Lung (tissue), 12 donors: ENCODE data around the gene SH2D4B. TPM values are rescaled to one million over a fixed set of nuclear protein-coding genes. Genes with fewer than 3 reads are reported as not detected.

Source experiments
- ATAC-seq: fragments of 200-7000 bp; cut with Tn5 transposase; one replicate; pipeline ENCODE4 v1.9.1; 2020; ENCODE audit warnings: moderate number of reproducible peaks; ENCODE audit not compliant: insufficient read depth, low FRiP score
- DNase-seq, 3 donors: peaks; one replicate each; pipeline ENCODE4 v3.0.0-alpha.2; 2013 to 2017
- H3K27ac ChIP-seq, 2 donors: one replicate each; pipeline ENCODE4 v1.5.1; 2013; ENCODE audit warnings: mild to moderate bottlenecking in 2 of 2, moderate library complexity in 2 of 2, control low read depth in 1 of 2, inconsistent platforms in 1 of 2, low read depth in 1 of 2, low read length in 1 of 2
- H3K27me3 ChIP-seq, 3 donors: one replicate each; pipeline ENCODE4 v1.5.1; 2013; ENCODE audit warnings: low read length in 2 of 3; ENCODE audit not compliant: control insufficient read depth in 3 of 3, insufficient read depth in 3 of 3
- H3K36me3 ChIP-seq, 4 donors: one replicate each; pipeline ENCODE4 v1.5.1; 2013; ENCODE audit warnings: low read length in 4 of 4, mild to moderate bottlenecking in 1 of 4, moderate library complexity in 1 of 4; ENCODE audit not compliant: control insufficient read depth in 4 of 4, insufficient read depth in 4 of 4
- H3K4me1 ChIP-seq, 5 donors: one replicate each; pipeline ENCODE4 v1.5.1; 2013; ENCODE audit warnings: low read length in 5 of 5, mild to moderate bottlenecking in 2 of 5, moderate library complexity in 1 of 5; ENCODE audit not compliant: control insufficient read depth in 5 of 5, insufficient read depth in 5 of 5
- H3K4me3 ChIP-seq: one replicate; pipeline ENCODE4 v1.5.1; 2013; ENCODE audit warnings: mild to moderate bottlenecking, control low read depth, moderate library complexity
- H3K9ac ChIP-seq, 2 donors: one replicate each; pipeline ENCODE4 v1.5.1; 2013; ENCODE audit warnings: low read length in 2 of 2, control low read depth in 1 of 2; ENCODE audit not compliant: insufficient read depth in 1 of 2
- H3K9me3 ChIP-seq, 4 donors: one replicate each; pipeline ENCODE4 v1.5.1; 2013; ENCODE audit warnings: low read length in 3 of 4, mild to moderate bottlenecking in 1 of 4, moderate library complexity in 1 of 4; ENCODE audit not compliant: control insufficient read depth in 4 of 4, insufficient read depth in 3 of 4
- CTCF ChIP-seq: IDR thresholded peaks from 2 replicates; pipeline ENCODE4 v1.5.1; 2012; ENCODE audit warnings: mild to moderate bottlenecking; ENCODE audit errors: control extremely low read depth, extremely low read depth
- WGBS, 2 donors: extraction: QIAGEN DNeasy Blood & Tissue Kit; methylation state at CpG; one replicate each; pipeline ENCODE4 v1.1.7; 2013; 5-methylcytosine and 5-hydroxymethylcytosine counted together
- polyA plus RNA-seq, 2 donors: library from polyadenylated mRNA; stranded (reverse); fragments of 200-250 nt; gene quantifications; one replicate each; pipeline ENCODE4 v1.2.1, GENCODE V29; 2013
- total RNA-seq, 2 donors: library from RNA; depleted of rRNA in 1 of 2; stranded (reverse); fragments of >200 nt in 1 of 2; gene quantifications; one replicate each; pipeline ENCODE4 v1.2.1, GENCODE V29; 2014 to 2021
- donor health status: control.
- donor health status: control.
- donor health status: Bipolar disorder and iron deficiency.
- donor health status: healthy.
- donor health status: DM: yes; HTN: yes; CAD: no.

SH2D4B gene
- total and polyA plus RNA-seq, 4 donors: 0.12 to 0.28 (median 0.21) TPM

DNA sequence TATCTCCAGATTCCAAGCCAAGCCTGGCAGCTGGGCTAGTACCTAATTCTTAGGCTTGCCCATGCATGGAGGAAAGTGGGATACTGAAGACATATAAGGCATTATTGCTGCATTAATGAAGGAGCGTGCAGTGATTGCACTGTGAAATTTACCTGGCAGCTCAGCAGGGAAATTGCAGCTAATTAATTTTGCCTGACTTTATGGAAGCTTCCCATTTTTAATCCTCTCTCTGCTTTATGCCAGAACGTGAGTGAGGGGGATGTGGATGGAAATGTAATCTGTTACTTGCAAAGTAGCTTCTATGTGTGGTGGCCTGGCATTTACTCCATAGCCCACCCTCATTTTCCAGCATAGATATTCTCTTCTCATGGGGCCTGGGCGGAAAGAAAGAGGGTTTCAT is 134.9 kb downstream of the SH2D4B start:
- TF ChIP-seq CTCF: no peak
- no peak overlapping the region for H3K9ac ChIP-seq
- ATAC-seq: no peak
- no peak overlapping the region for H3K27ac ChIP-seq
- H3K4me1 ChIP-seq: no peaks in the 10 kb centered on the region
- no peak overlapping the region for H3K4me3 ChIP-seq
- peaks cover 0 to 4% (median 0%) of the 10 kb centered on the region in 4 donors for H3K9me3 ChIP-seq
- 82 to 85% methylated on average over 3 of the region's 3 CpGs for WGBS, 2 donors
- no peaks in the 10 kb centered on the region for H3K36me3 ChIP-seq
- DNase-seq: no peak
- H3K27me3 ChIP-seq: no peaks in the 10 kb centered on the region

DNA sequence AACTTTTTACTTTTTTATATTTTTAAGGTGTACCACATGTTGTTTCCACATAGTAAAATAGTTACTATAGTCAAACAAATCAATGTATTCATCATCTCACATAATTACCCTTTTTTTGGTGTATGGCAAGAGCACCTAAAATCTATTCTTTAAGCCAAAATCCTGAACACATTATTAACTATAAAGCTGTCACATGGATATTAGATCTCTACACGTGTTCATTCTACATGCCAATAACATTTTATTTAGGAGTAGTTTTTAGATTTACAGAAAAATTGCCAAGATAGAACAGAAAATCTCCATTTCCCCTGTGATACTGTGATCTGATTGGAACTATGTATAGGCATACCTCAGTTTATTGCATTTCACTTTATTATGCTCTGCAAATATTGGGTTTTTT is 137.1 kb downstream of the SH2D4B start:
- no peak for TF ChIP-seq CTCF

GRCh38 chr10:80681142-80681541 is 143.4 kb downstream of the SH2D4B start:
- WGBS, 2 donors: 84 to 89% methylated on average over 1 of the region's 1 CpG

More for the DNA sequence above, 137.1 kb downstream of the SH2D4B start:
- H3K9ac ChIP-seq: no peak overlapping the region
- H3K27me3 ChIP-seq: no peaks in the 10 kb centered on the region
- peaks cover 0 to 4% (median 0%) of the 10 kb centered on the region in 4 donors for H3K9me3 ChIP-seq
- no peaks in the 10 kb centered on the region for H3K36me3 ChIP-seq
- DNase-seq: no peak
- H3K27ac ChIP-seq: no peak overlapping the region
- 59 to 79% methylated on average over 1 of the region's 1 CpG for WGBS, 2 donors
- no peaks in the 10 kb centered on the region for H3K4me1 ChIP-seq
- ATAC-seq: no peak
- no peak overlapping the region for H3K4me3 ChIP-seq

More at GRCh38 chr10:80681142-80681541, 143.4 kb downstream of the SH2D4B start:
- TF ChIP-seq CTCF: no peak
- H3K27ac ChIP-seq: no peak overlapping the region
- no peak for DNase-seq
- H3K4me3 ChIP-seq: no peak overlapping the region
- ATAC-seq: no peak
- H3K36me3 ChIP-seq: no peaks in the 10 kb centered on the region
- no peaks in the 10 kb centered on the region for H3K4me1 ChIP-seq
- no peaks in the 10 kb centered on the region for H3K9me3 ChIP-seq
- no peaks in the 10 kb centered on the region for H3K27me3 ChIP-seq
- no peak overlapping the region for H3K9ac ChIP-seq
